HL-60 (cell line): ENCODE measurements around the gene PIK3R5.

Experiments
- DNase-seq, 2 experiments: peaks; one replicate each; pipeline ENCODE4 v3.0.0-alpha.2; 2010 to 2020; ENCODE audit warnings: low read depth in 1 of 2, low spot score in 1 of 2
- H3K27ac ChIP-seq: fragments of 250-450 bp; sonication (Bioruptor Pico); replicated peaks from 2 replicates; pipeline ENCODE4 v1.5.1; 2020; ENCODE audit warnings: mild to moderate bottlenecking, moderate library complexity
- H3K27me3 ChIP-seq: fragments of 250-450 bp; sonication (Bioruptor Pico); 2 replicates; pipeline ENCODE4 v1.5.1; 2021; ENCODE audit warnings: mild to moderate bottlenecking, moderate library complexity; ENCODE audit not compliant: insufficient read depth, poor library complexity, severe bottlenecking
- H3K4me3 ChIP-seq: replicated peaks from 2 replicates; pipeline ENCODE4 v1.5.1; 2011; ENCODE audit warnings: mild to moderate bottlenecking, control low read depth, low read length; ENCODE audit not compliant: insufficient read depth
- CTCF ChIP-seq: IDR thresholded peaks from one replicate; pipeline ENCODE4 v1.5.1; 2011; ENCODE audit warnings: low read length, control low read depth, inconsistent platforms; ENCODE audit not compliant: insufficient read depth
- GABPA ChIP-seq: IDR thresholded peaks from 2 replicates; pipeline ENCODE4 v1.6.1; 2012; ENCODE audit warnings: low read depth
- POLR2AphosphoS5 ChIP-seq: IDR thresholded peaks from 2 replicates; pipeline ENCODE4 v1.6.1; 2012; ENCODE audit warnings: low read depth
- SPI1 ChIP-seq: IDR thresholded peaks from 2 replicates; pipeline ENCODE4 v1.6.1; 2012; ENCODE audit warnings: low read depth, mild to moderate bottlenecking, borderline replicate concordance
- TF ChIP-seq, protein P1 (sequence below): IDR thresholded peaks from 2 replicates; pipeline ENCODE4 v1.6.1; 2012; ENCODE audit warnings: low read depth; ENCODE audit not compliant: insufficient replicate concordance

PIK3R5 gene

GRCh38 chr17:8836821-8837562, 128.5 kb downstream of the PIK3R5 start:
- Histone ChIP-seq H3K27ac (no peak overlapping the region), H3K4me3 (no peak overlapping the region), H3K27me3 (no peaks in the 10 kb centered on the region)
- no peak for DNase-seq
- TF ChIP-seq POLR2AphosphoS5 (no peak), CTCF (no peak), SPI1 (no peak), GABPA (no peak)
- TF ChIP-seq, protein P1, sequence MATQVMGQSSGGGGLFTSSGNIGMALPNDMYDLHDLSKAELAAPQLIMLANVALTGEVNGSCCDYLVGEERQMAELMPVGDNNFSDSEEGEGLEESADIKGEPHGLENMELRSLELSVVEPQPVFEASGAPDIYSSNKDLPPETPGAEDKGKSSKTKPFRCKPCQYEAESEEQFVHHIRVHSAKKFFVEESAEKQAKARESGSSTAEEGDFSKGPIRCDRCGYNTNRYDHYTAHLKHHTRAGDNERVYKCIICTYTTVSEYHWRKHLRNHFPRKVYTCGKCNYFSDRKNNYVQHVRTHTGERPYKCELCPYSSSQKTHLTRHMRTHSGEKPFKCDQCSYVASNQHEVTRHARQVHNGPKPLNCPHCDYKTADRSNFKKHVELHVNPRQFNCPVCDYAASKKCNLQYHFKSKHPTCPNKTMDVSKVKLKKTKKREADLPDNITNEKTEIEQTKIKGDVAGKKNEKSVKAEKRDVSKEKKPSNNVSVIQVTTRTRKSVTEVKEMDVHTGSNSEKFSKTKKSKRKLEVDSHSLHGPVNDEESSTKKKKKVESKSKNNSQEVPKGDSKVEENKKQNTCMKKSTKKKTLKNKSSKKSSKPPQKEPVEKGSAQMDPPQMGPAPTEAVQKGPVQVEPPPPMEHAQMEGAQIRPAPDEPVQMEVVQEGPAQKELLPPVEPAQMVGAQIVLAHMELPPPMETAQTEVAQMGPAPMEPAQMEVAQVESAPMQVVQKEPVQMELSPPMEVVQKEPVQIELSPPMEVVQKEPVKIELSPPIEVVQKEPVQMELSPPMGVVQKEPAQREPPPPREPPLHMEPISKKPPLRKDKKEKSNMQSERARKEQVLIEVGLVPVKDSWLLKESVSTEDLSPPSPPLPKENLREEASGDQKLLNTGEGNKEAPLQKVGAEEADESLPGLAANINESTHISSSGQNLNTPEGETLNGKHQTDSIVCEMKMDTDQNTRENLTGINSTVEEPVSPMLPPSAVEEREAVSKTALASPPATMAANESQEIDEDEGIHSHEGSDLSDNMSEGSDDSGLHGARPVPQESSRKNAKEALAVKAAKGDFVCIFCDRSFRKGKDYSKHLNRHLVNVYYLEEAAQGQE = no peak

- H3K27me3 ChIP-seq = no peaks in the 10 kb centered on the region
- TF ChIP-seq SPI1 (no peak), POLR2AphosphoS5 (no peak), GABPA (no peak), CTCF (no peak)
- TF ChIP-seq, protein P1 = no peak
- no peak overlapping the region for H3K4me3 ChIP-seq
- DNase-seq = no peak
- no peak overlapping the region for H3K27ac ChIP-seq
These were observed 129.7 kb downstream of the PIK3R5 start for GRCh38 chr17:8835631-8836364.

DNA sequence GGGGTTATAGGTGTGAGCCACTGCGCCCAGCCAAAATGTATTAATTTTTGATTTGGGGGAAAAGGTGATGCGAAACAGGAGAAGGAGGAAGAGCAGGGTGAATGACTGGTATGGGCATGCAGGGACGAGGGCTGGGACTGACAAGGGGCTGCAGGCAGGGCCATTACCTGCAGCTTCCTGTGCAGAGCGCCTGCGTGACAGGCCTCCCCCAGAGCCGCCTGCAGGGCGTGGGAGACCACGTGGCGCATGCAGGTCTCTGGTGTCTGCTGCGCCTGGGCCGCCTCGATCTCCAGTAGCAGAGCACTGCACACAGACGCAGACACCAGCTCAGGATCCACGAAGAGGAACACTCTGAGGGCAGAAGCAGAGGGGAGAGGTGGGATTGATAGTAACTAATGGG, 130.4 kb downstream of the PIK3R5 start:
- H3K4me3 ChIP-seq = no peak overlapping the region

More for the DNA sequence above, 130.4 kb downstream of the PIK3R5 start:
- H3K27me3 ChIP-seq = no peaks in the 10 kb centered on the region
- DNase-seq = no peak
- TF ChIP-seq POLR2AphosphoS5 (no peak), CTCF (no peak), SPI1 (no peak), GABPA (no peak)
- TF ChIP-seq, protein P1 = no peak
- no peak overlapping the region for H3K27ac ChIP-seq
